Fibroblast of pulmonary artery (primary cell): ENCODE data around the gene SLFN13.
"Not testable (repeated sequence)": the region's sequence is repeated elsewhere in the genome, so short reads cannot be mapped to it uniquely, and the experiment has no call there.

Experiments
- DNase-seq: peaks from one replicate; pipeline ENCODE4 v3.0.0-alpha.2; 2010; ENCODE audit warnings: low read depth
- H3K4me3 ChIP-seq: replicated peaks from 2 replicates; pipeline ENCODE4 v1.5.1; 2011; ENCODE audit warnings: low read depth, mild to moderate bottlenecking, control low read depth, low read length, moderate library complexity
- CTCF ChIP-seq: IDR thresholded peaks from 2 replicates; pipeline ENCODE4 v1.5.1; 2011; ENCODE audit warnings: mild to moderate bottlenecking, control low read depth, low read length, inconsistent platforms; ENCODE audit errors: missing control alignments

Gene SLFN13

DNA sequence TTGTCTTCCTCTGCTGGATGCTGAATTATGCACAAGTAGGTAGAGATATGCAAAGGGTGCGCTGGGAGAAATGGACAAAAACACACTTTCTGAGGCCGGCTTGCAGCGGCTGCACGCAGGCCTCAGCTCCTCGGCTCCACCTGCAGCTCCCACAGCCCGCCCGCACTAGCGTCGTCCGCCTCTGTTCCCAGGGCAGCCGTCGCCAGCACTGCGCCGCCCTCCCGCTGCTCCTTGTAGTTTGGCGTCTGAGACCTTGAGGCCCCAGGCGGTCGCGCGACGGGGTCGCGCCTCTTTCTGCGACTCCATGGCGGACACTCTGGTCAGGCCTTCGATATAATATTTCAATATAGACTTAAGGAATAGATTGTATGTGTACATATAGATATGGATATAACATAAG is 41.0 kb downstream of the SLFN13 start:
- H3K4me3 ChIP-seq, result no peak overlapping the region
- DNase-seq, result no peak
- TF ChIP-seq CTCF, result no peak

GRCh38 chr17:35406568-35406967 is 42.0 kb downstream of the SLFN13 start:
- no peak for TF ChIP-seq CTCF
- DNase-seq, result no peak
- H3K4me3 ChIP-seq, result no peak overlapping the region

- DNase-seq, result peak; percentile 24
- no peak overlapping the region for H3K4me3 ChIP-seq
- TF ChIP-seq CTCF, result no peak
Measured at GRCh38 chr17:35404360-35404759, 44.2 kb downstream of the SLFN13 start.

DNA sequence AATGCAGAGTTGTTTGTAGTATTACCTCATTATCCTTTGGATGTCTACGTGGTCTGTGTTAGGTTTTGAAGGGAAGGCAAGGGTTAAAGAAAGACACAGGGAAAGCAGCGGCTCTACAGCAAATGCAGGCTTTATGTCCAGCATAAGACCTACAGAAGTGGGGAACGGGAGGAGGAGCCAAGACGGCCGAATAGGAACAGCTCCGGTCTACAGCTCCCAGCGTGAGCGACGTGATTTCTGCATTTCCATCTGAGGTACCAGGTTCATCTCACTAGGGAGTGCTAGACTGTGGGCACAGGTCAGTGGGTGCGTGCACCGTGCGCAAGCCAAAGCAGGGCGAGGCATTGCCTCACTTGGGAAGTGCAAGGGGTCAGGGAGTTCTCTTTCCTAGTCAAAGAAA is 54.8 kb downstream of the SLFN13 start:
- DNase-seq, H3K4me3 ChIP-seq: not testable (repeated sequence)

DNA sequence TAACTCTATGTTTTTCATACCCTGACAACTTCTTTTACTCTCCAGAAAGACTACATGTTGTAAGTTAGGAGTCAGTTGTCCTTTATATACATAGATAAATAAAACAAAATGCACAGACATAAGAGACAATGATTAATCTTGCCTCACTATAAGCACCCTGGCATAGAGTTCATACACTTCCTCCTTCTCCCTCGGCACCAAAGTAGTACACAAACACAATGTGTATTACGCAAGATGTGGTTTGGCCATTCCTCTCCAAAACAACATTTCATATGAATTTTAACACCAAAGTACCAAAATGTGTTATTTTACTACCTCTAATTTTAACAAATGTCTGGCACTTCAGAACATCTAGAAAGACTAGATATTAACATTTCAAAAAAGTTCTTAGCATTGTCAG is 57.9 kb downstream of the SLFN13 start:
- no peak for TF ChIP-seq CTCF
- DNase-seq, result peak; percentile 61
- no peak overlapping the region for H3K4me3 ChIP-seq

DNA sequence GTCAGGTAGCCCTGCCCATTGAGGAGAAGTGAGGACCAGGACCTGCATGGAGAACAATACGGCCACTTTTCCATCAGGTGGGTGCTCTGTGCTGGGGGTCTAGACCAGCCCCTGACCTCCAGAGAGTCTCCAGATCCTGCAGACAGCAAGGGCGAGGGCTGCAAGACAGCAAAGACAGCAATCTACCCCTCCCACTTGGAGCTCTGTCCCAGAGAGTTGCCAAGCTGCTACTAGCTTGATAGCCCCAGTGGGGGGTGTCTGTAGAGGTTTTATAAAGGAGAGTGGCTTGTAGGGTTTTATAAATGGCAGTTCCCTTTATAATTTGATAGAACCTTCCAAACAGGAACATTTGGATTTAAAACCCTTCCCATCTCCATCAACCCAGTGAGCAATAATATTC is 58.4 kb downstream of the SLFN13 start:
- no peak for DNase-seq
- no peak for TF ChIP-seq CTCF
- H3K4me3 ChIP-seq, result no peak overlapping the region

DNA sequence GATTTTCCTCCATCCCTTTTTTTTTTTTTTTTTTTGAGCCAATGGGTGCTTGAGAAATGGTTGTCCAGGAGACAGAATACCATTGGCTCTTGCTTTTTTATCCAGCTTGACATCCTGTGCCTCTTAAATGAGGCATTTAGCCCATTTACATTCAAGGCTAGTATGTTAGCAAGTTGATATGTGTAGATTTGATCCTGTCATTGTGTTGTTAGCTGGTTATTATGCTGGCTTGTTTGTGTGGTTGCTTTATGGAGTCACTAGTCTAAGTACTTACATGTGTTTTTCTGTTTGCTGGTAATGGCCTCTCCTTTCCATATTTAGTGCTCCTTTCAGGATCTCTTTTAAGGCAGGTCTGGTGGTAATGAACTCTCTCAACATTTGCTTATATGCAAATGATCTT is 61.1 kb downstream of the SLFN13 start:
- DNase-seq, result no peak
- TF ChIP-seq CTCF, result no peak
- H3K4me3 ChIP-seq, result no peak overlapping the region
